ENCODE measurements around the gene TENM3. TPM values are rescaled to one million over a fixed set of nuclear protein-coding genes. Genes with fewer than 3 reads are reported as not detected.
A peak's percentile ranks its signal among the peaks of the same experiment; 100 is the strongest.

TENM3 gene
- total RNA-seq, 1 experiment from 2014 or later, result 71.0 TPM

- H3K4me1 Mint-ChIP-seq, result peaks cover 35% of the 10 kb centered on the region
- CTCF ChIA-PET, result interaction anchor here (0.5 kb wide), 1 partner anchor 251 kb away, joined by 3 read pairs; no protein-coding TSS in a partner anchor
- DNase-seq (ENCODE audit: low spot score), result no peak
Measured at GRCh38 chr4:182764137-182764536, 520.9 kb downstream of the TENM3 start.

GRCh38 chr4:182764642-182765041, 521.4 kb downstream of the TENM3 start:
- TF ChIP-seq ZBTB21 (CRISPR knock-in tag; IDR thresholded peaks at IDR 0.05; ENCODE audit: borderline replicate concordance) (0 out of 2 replicates have a peak, but pooled peaks have one; percentile 36), NR2C2 (CRISPR knock-in tag; IDR thresholded peaks at IDR 0.05) (no peak), EMX1 (CRISPR knock-in tag; IDR thresholded peaks at IDR 0.05) (no peak)
- Mint-ChIP-seq H3K9me3 (no peaks in the 10 kb centered on the region), H3K27me3 (ENCODE audit: low read depth) (no peaks in the 10 kb centered on the region), H3K36me3 (no peaks in the 10 kb centered on the region), H3K4me1 (peaks cover 35% of the 10 kb centered on the region), H3K4me3 (no peak overlapping the region), H3K27ac (peak overlapping the region; percentile 50; the same call in 1 of the 2 replicates)
- no peak for DNase-seq (ENCODE audit: low spot score)
- ChIA-PET CTCF (no interaction called here), POLR2A (no interaction called here)
- peak; percentile 80 for ATAC-seq

More at GRCh38 chr4:182764137-182764536, 520.9 kb downstream of the TENM3 start:
- Mint-ChIP-seq H3K9me3 (no peaks in the 10 kb centered on the region), H3K36me3 (no peaks in the 10 kb centered on the region), H3K27me3 (ENCODE audit: low read depth) (no peaks in the 10 kb centered on the region), H3K4me3 (no peak overlapping the region), H3K27ac (peak overlapping the region; percentile 50)
- POLR2A ChIA-PET, result no interaction called here
- TF ChIP-seq ATF3 (CRISPR knock-in tag; conservative IDR thresholded peaks at IDR 0.05) (no peak), SMAD4 (CRISPR knock-in tag; IDR thresholded peaks at IDR 0.05) (no peak), ZNF396 (CRISPR knock-in tag; IDR thresholded peaks at IDR 0.05; ENCODE audit: borderline replicate concordance) (no peak), CREM (CRISPR knock-in tag; IDR thresholded peaks at IDR 0.05) (no peak), ZNF281 (CRISPR knock-in tag; IDR thresholded peaks at IDR 0.05) (no peak), MAX (CRISPR knock-in tag; IDR thresholded peaks at IDR 0.05) (no peak), IRF1 (CRISPR knock-in tag; IDR thresholded peaks at IDR 0.05) (no peak), MLX (CRISPR knock-in tag; IDR thresholded peaks at IDR 0.05) (no peak), PRRX2 (CRISPR knock-in tag; IDR thresholded peaks at IDR 0.05) (no peak), ZNF263 (CRISPR knock-in tag; IDR thresholded peaks at IDR 0.05; ENCODE audit: low read depth) (no peak), IRF2 (CRISPR knock-in tag; IDR thresholded peaks at IDR 0.05; ENCODE audit: borderline replicate concordance, low read depth) (no peak)
- no peak for ATAC-seq

- peaks cover 35% of the 10 kb centered on the region for H3K4me1 Mint-ChIP-seq
- ATAC-seq (no peak), DNase-seq (ENCODE audit: low spot score) (no peak)
- ChIA-PET POLR2A (no interaction called here), CTCF (no interaction called here)
- no peaks in the 10 kb centered on the region for H3K36me3 Mint-ChIP-seq
- peak overlapping the region; percentile 29; the same call in 1 of the 2 replicates for H3K27ac Mint-ChIP-seq
- no peak overlapping the region for H3K4me3 Mint-ChIP-seq
- H3K9me3 Mint-ChIP-seq, result no peaks in the 10 kb centered on the region
- H3K27me3 Mint-ChIP-seq (ENCODE audit: low read depth), result no peaks in the 10 kb centered on the region
- TF ChIP-seq KAT7 (CRISPR knock-in tag; IDR thresholded peaks at IDR 0.05; ENCODE audit: borderline replicate concordance), result no peak
- TF ChIP-seq MLX (CRISPR knock-in tag; IDR thresholded peaks at IDR 0.05), result no peak
- TF ChIP-seq SMAD3 (CRISPR knock-in tag; IDR thresholded peaks at IDR 0.05; ENCODE audit: borderline replicate concordance), result no peak
- TF ChIP-seq MAX (CRISPR knock-in tag; IDR thresholded peaks at IDR 0.05), result no peak
- no peak for TF ChIP-seq CBFB (CRISPR knock-in tag; IDR thresholded peaks at IDR 0.05; ENCODE audit: low read depth)
- no peak for TF ChIP-seq TP53 (CRISPR knock-in tag; IDR thresholded peaks at IDR 0.05)
- TF ChIP-seq IRF2 (CRISPR knock-in tag; IDR thresholded peaks at IDR 0.05; ENCODE audit: borderline replicate concordance, low read depth), result no peak
- no peak for TF ChIP-seq GRHL2 (CRISPR knock-in tag; IDR thresholded peaks at IDR 0.05; ENCODE audit: insufficient replicate concordance, severe bottlenecking)
- no peak for TF ChIP-seq ZNF512 (CRISPR knock-in tag; IDR thresholded peaks at IDR 0.05; ENCODE audit: borderline replicate concordance)
- no peak for TF ChIP-seq ZMAT4 (CRISPR knock-in tag; IDR thresholded peaks at IDR 0.05)
- no peak for TF ChIP-seq ESRRA (CRISPR knock-in tag; IDR thresholded peaks at IDR 0.05; ENCODE audit: borderline replicate concordance)
- no peak for TF ChIP-seq RELA (CRISPR knock-in tag; IDR thresholded peaks at IDR 0.05; ENCODE audit: borderline replicate concordance)
Measured at GRCh38 chr4:182765987-182766856, 523.0 kb downstream of the TENM3 start.
